Endothelial cell of hepatic sinusoid (primary cell): ENCODE data around the gene PRPSAP2.
"Not testable (repeated sequence)": the region's sequence is repeated elsewhere in the genome, so short reads cannot be mapped to it uniquely, and the experiment has no call there.

Experiments
- in situ Hi-C: cut with HindIII; loops from 2 replicates; pipeline ENCODE4 v1.10.0; 2017; ENCODE audit warnings: low sequenced_read_pairs

Gene PRPSAP2

DNA sequence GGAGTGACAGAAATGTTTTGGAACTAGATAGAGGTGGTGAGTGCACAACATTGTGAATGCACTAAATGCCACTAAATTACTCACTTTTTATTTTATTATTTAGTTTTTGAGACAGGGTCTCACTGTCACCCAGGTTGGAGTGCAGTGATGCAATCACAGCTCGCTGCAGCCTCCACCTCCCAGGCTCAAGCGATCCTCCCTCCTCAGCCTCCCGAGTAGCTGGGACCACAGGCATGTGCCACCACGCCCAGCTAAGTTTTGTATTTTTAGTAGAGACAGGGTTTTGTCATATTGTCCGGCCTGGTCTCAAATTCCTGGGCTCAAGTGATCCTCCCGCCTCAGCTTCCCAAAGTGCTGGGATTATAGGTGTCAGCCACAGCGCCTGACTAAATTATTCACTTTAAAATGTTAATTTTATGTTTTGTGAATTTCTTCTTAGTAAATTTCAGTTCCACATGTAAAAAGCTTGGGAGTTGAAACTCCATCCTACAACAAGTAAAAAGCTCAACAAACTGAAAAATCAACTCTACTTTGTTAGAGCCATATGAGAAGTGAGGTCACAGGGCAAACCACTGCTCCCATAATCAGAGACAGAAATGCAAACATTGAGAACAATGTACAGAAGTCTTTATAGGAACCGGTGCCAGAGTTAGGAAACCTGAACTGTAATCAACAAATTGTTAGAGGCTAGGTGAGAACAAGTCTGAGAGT lies 80.2 kb downstream of the PRPSAP2 start:
- in situ Hi-C loops, result no loop called here

DNA sequence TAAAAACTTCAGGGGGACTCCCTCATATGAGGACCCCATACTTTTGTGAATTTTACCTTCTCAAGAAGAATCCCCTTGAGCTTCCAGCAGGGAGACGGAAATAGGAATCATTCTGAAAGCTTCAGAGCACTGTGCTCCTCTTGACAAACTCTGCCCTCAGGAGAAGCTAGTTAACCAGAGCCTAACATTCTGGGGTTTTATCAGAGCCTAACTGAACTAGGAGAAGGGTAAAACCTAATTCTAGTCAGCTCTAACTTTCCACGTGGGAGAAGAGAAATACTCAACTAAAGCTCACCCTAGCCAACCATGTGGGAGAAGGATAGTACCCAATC lies 80.7 kb downstream of the PRPSAP2 start:
- in situ Hi-C loops, result no loop called here

DNA sequence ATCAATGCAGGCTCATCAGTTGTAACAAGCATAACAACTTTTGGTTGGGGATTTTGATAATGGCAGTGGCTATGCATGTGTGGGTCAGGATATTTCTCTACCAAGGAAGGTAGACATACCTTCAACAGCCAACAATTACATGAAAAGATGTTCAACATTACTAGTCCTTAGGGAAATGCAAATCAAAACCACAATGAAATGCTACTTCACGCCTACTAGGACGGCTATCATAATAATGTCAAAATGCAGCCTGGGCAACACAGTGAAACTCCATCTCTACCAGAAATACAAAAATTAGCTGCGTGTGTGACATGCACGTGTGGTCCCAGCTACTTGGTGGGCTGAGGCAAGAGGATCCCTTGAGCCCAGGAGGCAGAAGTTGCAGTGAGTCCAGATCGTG lies 86.7 kb downstream of the PRPSAP2 start:
- in situ Hi-C loops, result loop anchor here (5.0 kb wide), 1 partner anchor 67 kb away; no protein-coding TSS in a partner anchor

DNA sequence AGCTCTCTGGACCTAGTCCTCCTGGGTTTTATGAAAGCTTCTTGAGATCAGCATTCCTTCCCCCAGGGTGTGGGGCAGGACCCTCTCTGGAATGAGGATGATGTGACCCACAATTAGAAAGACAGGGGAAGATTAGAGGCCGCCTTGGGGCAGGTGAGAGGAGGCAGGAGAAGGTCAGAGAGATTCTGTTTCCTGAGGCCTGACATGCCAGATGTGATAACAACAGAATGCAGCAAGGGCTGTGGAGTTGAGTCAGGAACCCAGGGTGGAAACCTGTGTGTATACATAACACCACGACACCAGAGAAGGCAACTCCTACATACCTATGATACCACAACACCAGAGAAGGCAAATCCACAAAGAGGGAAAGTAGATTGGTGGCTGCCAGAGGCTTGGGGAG lies 88.6 kb downstream of the PRPSAP2 start:
- in situ Hi-C loops, result loop anchor here (5.0 kb wide), 1 partner anchor 69 kb away; no protein-coding TSS in a partner anchor

DNA sequence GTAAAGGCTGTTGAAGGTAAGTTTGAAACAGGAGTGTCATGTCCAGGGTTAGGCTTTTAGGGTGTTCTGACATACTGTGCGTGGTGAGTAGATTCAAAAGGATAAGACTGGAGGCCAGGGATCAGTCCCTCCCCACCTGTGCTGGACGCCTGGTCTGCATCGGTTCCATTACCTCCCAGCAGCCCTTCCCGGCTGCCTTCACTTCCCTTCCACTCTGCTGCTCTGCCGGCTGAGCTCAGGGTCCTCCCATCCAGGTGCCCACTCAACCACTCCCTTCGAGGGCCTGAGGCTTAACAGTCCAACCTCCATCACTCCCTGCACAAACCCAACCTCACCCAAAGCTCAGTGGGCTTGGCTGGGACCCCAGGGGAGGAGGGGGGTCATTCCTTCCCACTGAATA lies 89.9 kb downstream of the PRPSAP2 start:
- in situ Hi-C loops, result loop anchor here (5.0 kb wide), 1 partner anchor 71 kb away; no protein-coding TSS in a partner anchor

DNA sequence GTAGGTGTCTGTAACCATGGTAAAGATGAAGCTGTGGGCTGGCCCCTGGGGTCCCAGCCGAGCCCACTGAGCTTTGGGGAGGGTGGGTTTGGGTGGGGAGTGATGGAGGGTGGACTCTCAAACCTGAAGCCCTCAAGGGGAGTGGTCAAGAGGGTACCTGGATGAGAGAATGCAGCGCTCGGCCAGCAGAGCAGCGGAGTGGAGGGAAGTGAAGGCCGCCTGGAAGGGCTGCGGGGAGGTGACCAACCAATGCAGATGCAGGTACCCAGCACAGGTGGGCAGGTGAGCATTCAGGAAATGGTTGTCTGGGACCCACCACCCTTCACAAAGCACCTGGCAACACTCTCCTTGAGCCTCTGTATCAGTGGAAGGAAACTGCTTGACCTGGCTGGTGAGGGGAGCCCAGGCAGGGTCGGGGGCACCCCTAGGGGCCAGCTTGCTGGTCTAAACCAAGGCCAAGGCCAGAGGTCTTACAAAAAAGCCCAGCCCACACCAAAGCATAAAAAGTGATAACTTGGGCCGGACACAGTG lies 90.6 kb downstream of the PRPSAP2 start:
- in situ Hi-C loops, result loop anchor here (5.0 kb wide), 1 partner anchor 71 kb away; no protein-coding TSS in a partner anchor

DNA sequence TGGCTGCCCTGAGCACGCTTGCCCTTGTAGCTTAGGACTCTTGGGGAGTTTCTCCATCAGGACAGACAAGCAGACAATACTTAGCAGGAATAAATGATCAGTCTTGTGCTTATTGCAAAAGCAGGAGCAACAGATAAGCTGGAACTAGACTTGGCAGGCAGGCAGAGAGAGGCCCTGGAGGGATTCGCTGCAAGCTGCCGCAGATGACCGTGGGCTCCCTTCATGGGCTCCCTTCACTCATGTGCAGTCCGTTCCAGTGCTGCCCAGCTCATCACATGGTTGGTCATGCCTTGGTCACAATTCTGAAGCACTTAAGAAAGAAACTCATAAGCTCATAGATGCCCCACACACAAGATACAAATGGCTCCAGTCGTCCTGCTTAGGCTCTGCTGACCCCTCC lies 91.6 kb downstream of the PRPSAP2 start:
- in situ Hi-C loops, result loop anchor here (5.0 kb wide), 1 partner anchor 72 kb away; no protein-coding TSS in a partner anchor

DNA sequence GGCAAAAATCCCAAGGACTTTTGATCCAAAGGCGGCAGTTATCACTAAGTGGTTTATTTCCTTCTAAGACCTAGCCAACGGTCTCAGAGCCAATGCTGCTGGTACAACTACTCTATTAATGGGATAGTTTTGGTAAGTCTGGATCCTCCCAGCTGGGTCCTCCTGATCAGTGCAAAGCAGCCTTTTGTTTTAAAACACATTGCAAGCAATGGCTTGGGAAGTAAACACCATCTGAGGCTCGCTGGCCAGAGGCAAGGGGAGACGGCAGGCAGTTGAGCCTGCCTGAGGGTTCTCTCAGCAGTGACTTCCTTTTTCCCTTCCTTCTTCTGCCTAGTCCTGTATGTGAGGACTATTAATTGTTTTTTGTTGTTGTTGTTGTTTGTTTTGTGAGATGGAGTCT lies 92.4 kb downstream of the PRPSAP2 start:
- in situ Hi-C loops, result no loop called here

DNA sequence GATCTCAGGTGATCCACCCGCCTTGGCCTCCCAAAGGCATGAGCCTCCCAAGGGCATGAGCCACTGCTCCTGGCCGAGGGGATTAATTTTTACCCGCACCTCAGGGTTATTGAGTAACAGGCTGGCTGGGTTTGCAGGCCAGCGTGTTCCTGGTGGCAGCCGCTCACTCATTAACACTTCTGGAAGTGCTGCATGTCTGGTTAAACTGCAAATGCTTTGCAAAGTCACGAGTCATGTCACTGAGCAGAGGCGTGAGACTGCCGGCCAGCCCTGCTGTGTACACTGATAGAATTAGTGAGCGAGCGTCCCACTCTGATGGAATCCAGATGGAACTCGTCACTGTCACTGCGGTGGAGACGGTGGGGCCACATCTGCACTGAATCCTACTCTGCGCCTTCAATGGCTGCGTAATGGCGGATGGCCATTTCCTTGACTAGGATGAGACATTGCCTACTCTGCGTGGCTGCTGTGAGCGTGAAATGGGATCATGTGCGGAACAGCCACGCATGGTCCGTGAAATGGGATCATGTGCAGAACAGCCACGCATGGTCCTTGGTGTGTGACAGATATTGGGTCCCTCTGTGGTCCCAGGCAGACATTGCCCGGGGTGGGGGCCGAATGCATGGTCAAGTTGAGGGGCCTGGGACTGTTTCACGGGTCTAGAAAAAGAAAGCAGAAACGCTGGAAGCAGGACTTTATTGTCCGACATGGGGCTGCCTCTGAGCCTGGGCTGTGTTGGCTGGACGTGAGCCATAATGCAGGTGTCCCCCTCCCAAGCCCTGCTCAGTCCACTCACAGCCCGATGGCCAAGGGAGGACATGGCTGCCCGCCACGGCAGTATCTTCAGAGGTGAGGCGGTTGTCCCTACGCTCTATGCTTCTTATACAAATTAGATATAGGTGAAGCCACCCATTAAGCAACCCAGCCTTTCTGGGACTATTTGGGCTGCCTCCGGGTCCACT lies 93.3 kb downstream of the PRPSAP2 start:
- in situ Hi-C loops, result no loop called here

DNA sequence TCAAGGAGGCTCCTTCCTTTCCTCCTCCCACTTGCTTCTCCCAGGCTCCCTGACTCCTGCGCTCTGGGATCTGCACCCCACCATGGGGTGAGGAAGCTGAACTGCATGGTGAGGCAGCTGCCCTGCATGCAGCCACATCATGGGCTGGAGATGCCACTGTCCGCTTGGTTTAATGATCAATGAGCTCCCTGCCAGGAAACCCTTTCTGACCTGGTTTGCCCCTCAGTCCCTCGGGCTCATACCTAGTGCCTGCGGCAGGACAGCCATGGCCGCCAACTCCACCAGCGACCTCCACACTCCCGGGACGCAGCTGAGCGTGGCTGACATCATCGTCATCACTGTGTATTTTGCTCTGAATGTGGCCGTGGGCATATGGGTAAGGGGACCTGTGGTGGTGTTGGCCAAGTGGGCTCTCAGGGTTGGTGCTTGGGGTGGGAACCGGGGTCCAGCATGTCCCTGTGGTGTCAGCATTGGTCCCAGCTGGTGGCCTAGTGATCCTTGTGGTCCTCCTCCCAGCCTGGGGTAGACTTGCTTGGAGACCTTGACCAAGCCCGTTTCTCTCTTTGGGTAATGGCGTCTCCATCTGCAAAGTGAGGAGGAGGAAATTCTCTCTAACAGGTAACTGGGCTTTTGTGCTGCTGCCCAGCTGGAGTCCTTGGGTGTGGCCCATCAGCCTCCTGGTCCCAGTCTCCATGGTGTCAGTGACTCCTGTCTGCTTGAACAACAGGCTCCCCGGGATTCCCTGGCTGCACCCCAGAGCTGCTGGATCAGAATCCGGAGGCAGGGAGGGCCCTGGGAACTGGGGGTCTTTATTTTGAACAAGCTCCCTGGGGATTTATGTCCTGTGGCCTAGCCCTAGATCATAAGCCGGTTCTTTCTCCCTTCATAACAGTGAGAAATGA lies 94.3 kb downstream of the PRPSAP2 start, which contains the start of gene SLC5A10:
Gene SLC5A10, plus strand, starts transcription at position 225 of the 902 bp plus-strand sequence. Its CDS starts 41 bp downstream, at position 266.
- in situ Hi-C loops, result no loop called here

DNA sequence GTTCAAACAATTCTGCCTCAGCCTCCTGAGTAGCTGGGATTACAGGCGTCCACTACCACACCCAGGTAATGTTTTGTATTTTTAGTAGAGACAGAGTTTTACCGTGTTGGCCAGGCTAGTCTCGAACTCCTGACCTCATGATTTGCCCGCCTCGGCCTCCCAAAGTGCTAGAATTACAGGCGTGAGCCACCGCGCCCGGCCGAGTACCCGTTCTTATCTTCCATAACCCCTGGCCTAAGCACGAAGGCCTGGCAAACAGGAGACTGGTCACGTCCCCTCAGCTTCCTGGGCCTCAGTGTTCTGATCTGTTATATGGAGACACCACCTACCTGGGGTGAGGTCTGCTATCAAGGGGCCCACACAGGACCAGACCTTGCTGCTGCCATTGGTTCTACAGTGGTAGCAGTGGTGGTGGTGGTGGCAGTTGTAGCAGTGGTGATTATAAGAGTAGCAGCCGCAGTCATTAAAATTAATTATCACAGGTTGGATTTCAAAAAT lies 95.3 kb downstream of the PRPSAP2 start:
- in situ Hi-C loops, result no loop called here

DNA sequence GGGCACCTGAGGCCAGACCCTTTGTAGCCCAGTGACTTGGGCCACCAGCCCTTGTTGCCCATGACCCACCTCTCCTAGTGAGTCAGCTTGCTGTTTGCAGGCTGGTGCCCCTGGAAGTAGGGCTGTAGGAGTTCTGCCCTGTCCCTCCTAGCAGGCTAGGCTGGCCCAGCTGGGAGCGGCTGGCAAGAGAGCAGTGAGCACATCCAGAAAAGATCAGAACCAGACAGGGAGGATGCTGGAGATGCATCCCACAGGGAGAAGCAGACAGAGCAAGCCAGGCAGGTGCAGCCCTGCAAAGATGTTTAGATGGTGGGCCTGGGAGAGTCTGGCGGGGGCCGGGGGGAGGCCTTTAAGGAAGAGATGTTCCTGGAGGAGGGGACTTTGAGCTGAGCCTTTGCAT lies 96.4 kb downstream of the PRPSAP2 start:
- in situ Hi-C loops, result no loop called here

DNA sequence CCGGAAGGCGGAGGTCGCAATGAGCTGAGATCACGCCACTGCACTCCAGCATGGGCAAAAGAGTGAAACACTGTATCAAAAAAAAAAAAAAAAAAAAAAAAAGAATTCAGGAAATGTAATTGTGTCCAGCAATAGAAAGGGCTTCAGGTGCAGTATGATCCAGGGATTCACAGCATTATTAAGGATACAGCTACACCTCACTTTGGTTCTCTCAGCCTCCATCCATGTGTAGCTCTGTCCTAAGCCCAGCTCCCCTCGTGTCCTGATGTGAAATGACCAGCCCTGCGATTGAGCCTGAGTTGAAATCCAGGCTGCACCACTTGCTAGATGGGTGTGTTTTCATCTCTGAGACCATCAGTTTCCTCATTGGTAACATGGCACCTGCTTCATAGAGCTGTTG lies 97.1 kb downstream of the PRPSAP2 start:
- in situ Hi-C loops, result no loop called here

DNA sequence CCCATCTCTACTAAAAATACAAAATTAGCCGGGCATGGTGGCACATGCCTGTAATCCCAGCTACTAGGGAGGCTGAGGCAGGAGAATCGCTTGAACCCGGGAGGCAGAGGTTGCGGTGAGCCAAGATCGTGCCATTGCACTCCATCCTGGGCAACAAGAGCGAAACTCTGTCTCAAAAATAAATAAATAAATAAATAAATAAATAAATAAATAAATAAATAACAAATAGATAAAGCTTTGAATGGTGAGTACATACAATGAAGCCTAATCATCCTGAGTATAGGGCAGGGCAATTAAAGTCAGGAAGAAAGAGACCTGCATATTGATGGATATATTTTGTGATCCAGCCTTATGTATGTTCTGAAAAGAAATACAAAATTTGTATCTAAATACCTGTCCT lies 98.1 kb downstream of the PRPSAP2 start:
- in situ Hi-C loops, result not testable (repeated sequence)

DNA sequence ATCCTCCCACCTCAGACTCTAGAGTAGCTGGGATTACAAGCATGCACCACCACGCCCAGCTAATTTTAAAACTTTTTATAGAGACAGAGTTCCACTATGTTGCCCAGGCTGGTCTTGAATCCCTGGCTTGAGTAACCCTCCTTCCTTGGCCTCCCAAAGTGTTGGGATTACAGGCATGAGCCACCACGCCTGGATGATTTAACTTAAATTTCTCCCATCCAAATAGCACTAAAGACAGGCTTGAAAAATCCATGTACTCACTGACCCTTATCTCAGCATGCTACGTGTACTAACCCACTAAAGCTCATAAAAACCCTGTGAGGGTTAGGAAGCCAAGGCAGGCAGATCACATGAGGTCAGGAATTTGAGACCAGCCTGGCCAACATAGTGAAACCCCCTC lies 98.7 kb downstream of the PRPSAP2 start:
- in situ Hi-C loops, result no loop called here

DNA sequence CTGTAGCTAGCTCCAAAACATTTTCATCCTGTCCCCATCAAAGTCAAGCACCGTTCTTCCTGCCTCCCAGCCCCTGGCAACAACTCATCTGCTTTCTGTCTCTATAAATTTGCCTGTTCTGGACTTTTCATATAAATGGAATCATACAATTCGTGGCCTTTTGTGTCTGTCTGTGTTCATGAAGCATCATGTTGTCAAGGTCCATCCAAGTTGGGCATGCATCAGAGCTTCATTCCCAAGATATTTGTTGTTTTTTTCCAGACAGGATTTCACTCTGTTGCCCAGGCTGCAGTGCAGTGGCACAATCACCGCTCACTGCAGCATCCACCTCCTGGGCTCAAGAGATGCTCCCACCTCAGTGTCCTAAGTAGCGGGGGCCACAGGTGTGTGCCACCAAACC lies 99.9 kb downstream of the PRPSAP2 start:
- in situ Hi-C loops, result no loop called here

DNA sequence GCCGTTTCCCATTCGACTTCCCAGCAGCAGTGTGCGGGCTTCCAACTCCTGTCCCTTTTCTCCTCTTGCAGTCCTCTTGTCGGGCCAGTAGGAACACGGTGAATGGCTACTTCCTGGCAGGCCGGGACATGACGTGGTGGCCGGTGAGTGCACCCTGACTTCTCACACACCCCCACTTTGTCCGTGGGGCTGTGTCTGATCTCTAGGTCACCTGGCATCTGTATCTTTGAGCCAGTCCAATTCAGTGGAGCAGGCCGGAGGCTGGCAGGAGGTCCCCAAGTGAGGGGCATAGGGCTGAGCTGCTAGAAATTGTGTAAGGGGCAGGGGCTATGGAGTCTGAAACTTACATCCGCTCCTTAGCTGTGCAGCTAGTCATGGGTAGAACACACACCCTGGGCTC lies 100.7 kb downstream of the PRPSAP2 start:
- in situ Hi-C loops, result no loop called here

DNA sequence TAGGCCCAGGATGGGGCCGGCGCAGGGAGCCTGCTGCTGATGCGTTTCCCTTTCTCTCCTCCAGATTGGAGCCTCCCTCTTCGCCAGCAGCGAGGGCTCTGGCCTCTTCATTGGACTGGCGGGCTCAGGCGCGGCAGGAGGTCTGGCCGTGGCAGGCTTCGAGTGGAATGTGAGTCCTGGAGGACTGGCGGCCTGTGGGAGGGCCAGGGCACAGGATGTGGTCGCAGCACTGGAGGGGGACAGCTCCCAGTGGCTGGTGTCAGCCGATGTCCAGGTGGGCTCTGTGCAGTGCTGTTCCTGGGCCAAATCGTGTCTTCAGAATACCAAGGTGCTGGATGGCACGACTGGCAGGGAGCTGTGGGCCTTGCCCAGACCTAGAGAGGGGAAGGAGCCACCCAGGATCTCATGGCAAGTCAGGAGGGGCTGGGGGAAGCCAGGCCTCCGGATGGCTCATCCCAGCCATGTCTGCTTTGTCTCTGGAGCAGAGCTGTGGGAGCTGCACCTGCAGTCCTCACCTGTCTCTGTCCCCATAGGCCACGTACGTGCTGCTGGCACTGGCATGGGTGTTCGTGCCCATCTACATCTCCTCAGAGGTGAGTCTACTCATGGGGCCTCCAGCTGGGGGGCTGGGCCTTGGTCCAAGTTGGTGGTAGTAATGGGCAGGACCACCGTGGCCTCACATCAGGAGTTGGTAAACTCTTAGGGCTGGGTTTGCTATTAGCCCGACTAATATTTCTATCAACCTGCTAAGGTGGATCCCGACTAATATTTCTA lies 101.3 kb downstream of the PRPSAP2 start:
- in situ Hi-C loops, result no loop called here

DNA sequence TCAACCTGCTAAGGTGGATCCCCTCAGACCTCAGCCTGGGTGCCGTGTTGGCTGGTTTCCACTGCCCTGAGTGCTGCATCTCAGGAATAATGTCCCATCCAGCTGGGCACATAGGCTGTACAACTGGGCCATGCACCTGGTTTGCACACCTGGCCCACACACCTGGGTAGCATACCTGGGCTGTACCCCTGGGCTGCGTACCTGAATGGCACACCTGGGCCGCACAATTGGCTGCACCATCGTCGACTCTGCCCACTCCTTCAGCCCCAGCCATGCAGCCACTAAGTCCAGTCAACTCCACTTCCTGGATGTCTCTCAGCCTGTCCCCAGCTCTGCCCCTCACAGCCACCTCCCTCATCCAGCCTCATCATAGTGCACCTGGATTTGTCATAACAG lies 101.9 kb downstream of the PRPSAP2 start:
- in situ Hi-C loops, result no loop called here
